GM12878 (cell line): Measurements from ENCODE around the gene BBC3.

Experiments
- CBX3 ChIP-seq: fragments of 200-600 bp; sonication (generic); IDR thresholded peaks from 2 replicates; pipeline ENCODE4 v1.6.1; 2016; ENCODE audit warnings: low read depth, borderline replicate concordance
- CTCF ChIP-seq, 3 experiments: IDR thresholded peaks in 2 of 3; conservative IDR thresholded peaks in 1 of 3; 2 replicates each; pipeline ENCODE4 v1.5.1; 2011; ENCODE audit warnings: low read depth in 3 of 3, low read length in 3 of 3, mild to moderate bottlenecking in 3 of 3, control low read depth in 2 of 3, moderate library complexity in 2 of 3, inconsistent platforms in 1 of 3, mixed read lengths in 1 of 3; ENCODE audit not compliant: control insufficient read depth in 2 of 3, insufficient read depth in 1 of 3; ENCODE audit errors: extremely low read depth in 1 of 3
- ESRRA ChIP-seq: IDR thresholded peaks from 2 replicates; pipeline ENCODE4 v1.6.1; 2012; ENCODE audit warnings: mild to moderate bottlenecking, low read length, improper control_type of control experiment
- IRF4 ChIP-seq: IDR thresholded peaks from 2 replicates; pipeline ENCODE4 v1.6.1; 2011; ENCODE audit warnings: low read depth, low read length
- KDM1A ChIP-seq: fragments of 200-600 bp; sonication (generic); IDR thresholded peaks from 2 replicates; pipeline ENCODE4 v1.6.1; 2016; ENCODE audit warnings: borderline replicate concordance
- MYC ChIP-seq: IDR thresholded peaks from 2 replicates; pipeline ENCODE4 v1.6.1; 2011; ENCODE audit warnings: mild to moderate bottlenecking, low read length, moderate library complexity, inconsistent platforms; ENCODE audit not compliant: insufficient read depth, insufficient replicate concordance, insufficient read length, severe bottlenecking
- NFYB ChIP-seq: IDR thresholded peaks from 2 replicates; pipeline ENCODE4 v1.6.1; 2011; ENCODE audit warnings: low read depth, mild to moderate bottlenecking, low read length, improper control_type of control experiment, moderate library complexity; ENCODE audit not compliant: insufficient read depth
- RB1 ChIP-seq: fragments of 450-650 bp; formaldehyde crosslinking; IDR thresholded peaks from 2 replicates; pipeline ENCODE4 v1.6.1; 2017; ENCODE audit warnings: mild to moderate bottlenecking, borderline replicate concordance
- TF ChIP-seq, protein P1 (sequence below): IDR thresholded peaks from 2 replicates; pipeline ENCODE4 v1.6.1; 2011; ENCODE audit warnings: low read depth, low read length, improper control_type of control experiment, borderline replicate concordance
- TF ChIP-seq, protein P2 (sequence below): fragments of 450-650 bp; IDR thresholded peaks from 2 replicates; pipeline ENCODE4 v1.6.1; 2017; ENCODE audit warnings: mild to moderate bottlenecking

GRCh38 chr19:47225746-47226425, 5.1 kb downstream of the BBC3 start:
- peak; percentile 74; the same call in 1 of the 2 replicates for TF ChIP-seq ESRRA
- peak; percentile 1 to 46 (median 5); a peak in 2 of 6 replicates for TF ChIP-seq CTCF (IDR thresholded peaks at IDR 0.05 in 2 of 3, conservative IDR thresholded peaks at IDR 0.05 in 1 of 3; ENCODE audit: control insufficient read depth in 2 of 3, extremely low read depth in 1 of 3, insufficient read depth in 1 of 3, low read depth in 3 of 3, low read length in 3 of 3)
- no peak for TF ChIP-seq IRF4
- TF ChIP-seq RB1, result peak; percentile 59; the same call in 1 of the 2 replicates
- TF ChIP-seq, protein P1, sequence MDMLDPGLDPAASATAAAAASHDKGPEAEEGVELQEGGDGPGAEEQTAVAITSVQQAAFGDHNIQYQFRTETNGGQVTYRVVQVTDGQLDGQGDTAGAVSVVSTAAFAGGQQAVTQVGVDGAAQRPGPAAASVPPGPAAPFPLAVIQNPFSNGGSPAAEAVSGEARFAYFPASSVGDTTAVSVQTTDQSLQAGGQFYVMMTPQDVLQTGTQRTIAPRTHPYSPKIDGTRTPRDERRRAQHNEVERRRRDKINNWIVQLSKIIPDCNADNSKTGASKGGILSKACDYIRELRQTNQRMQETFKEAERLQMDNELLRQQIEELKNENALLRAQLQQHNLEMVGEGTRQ, result no peak
- no peak for TF ChIP-seq CBX3
- no peak for TF ChIP-seq NFYB
- TF ChIP-seq MYC, result no peak
- TF ChIP-seq KDM1A, result no peak
- TF ChIP-seq, protein P2, sequence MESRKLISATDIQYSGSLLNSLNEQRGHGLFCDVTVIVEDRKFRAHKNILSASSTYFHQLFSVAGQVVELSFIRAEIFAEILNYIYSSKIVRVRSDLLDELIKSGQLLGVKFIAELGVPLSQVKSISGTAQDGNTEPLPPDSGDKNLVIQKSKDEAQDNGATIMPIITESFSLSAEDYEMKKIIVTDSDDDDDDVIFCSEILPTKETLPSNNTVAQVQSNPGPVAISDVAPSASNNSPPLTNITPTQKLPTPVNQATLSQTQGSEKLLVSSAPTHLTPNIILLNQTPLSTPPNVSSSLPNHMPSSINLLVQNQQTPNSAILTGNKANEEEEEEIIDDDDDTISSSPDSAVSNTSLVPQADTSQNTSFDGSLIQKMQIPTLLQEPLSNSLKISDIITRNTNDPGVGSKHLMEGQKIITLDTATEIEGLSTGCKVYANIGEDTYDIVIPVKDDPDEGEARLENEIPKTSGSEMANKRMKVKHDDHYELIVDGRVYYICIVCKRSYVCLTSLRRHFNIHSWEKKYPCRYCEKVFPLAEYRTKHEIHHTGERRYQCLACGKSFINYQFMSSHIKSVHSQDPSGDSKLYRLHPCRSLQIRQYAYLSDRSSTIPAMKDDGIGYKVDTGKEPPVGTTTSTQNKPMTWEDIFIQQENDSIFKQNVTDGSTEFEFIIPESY, result no peak
